Activated CD8-positive, alpha-beta T cell treated with anti-CD3 and anti-CD28 coated beads for 36 hours (primary cell): ENCODE measurements around the gene CLEC2D. TPM values are rescaled to one million over a fixed set of nuclear protein-coding genes. Genes with fewer than 3 reads are reported as not detected.

ENCODE experiments used
- ATAC-seq: fragments of 200-7000 bp; cut with Tn5 transposase; one replicate; pipeline ENCODE4 v1.10.0; 2021; ENCODE audit warnings: mild to moderate bottlenecking, moderate library complexity
- CTCF ChIA-PET: fragments of 350-600 bp; sonication (Branson Sonifier 250); formaldehyde crosslinking; loops from one replicate; lab custom pipeline; 2021; ENCODE audit warnings: antibody characterized with exemption; lab: Charles Lee
- POLR2A ChIA-PET: fragments of 350-600 bp; sonication (Branson Sonifier 250); formaldehyde crosslinking; loops from one replicate; lab custom pipeline; 2021; ENCODE audit warnings: antibody characterized with exemption; lab: Charles Lee
- DNase-seq: peaks from one replicate; pipeline ENCODE4 v3.0.0-alpha.2; 2020
- H3K27ac Mint-ChIP-seq: one replicate; pipeline ENCODE4 v1.8.0; 2021; ENCODE audit warnings: mild to moderate bottlenecking, mixed read lengths
- H3K27me3 Mint-ChIP-seq: one replicate; pipeline ENCODE4 v1.8.0; 2021; ENCODE audit warnings: mixed read lengths
- H3K36me3 Mint-ChIP-seq: one replicate; pipeline ENCODE4 v1.8.0; 2021; ENCODE audit warnings: low read depth, mixed read lengths
- H3K4me1 Mint-ChIP-seq: one replicate; pipeline ENCODE4 v1.8.0; 2021; ENCODE audit warnings: low read depth, mixed read lengths
- H3K4me3 Mint-ChIP-seq: one replicate; pipeline ENCODE4 v1.8.0; 2021; ENCODE audit warnings: mild to moderate bottlenecking, moderate library complexity, mixed read lengths
- H3K9me3 Mint-ChIP-seq: one replicate; pipeline ENCODE4 v1.8.0; 2021; ENCODE audit warnings: mixed read lengths
- intact Hi-C: fragments of 100-400 bp; cut with micrococcal nuclease; formaldehyde crosslinking; loops from one replicate; pipeline ENCODE4 v1.10.0; 2022
- total RNA-seq, 2 experiments: library from RNA; stranded (reverse); gene quantifications; one replicate each; pipeline ENCODE4 v1.2.3, GENCODE V29; 2021
- TF ChIP-seq, protein P1 (sequence below): fragments of 200-600 bp; IDR thresholded peaks from one replicate; pipeline ENCODE4 v1.8.0; 2022; ENCODE audit warnings: antibody characterized with exemption, mild to moderate bottlenecking

The CLEC2D gene
- total RNA-seq, 2 experiments from 2014 or later, result 240 to 259 TPM

DNA sequence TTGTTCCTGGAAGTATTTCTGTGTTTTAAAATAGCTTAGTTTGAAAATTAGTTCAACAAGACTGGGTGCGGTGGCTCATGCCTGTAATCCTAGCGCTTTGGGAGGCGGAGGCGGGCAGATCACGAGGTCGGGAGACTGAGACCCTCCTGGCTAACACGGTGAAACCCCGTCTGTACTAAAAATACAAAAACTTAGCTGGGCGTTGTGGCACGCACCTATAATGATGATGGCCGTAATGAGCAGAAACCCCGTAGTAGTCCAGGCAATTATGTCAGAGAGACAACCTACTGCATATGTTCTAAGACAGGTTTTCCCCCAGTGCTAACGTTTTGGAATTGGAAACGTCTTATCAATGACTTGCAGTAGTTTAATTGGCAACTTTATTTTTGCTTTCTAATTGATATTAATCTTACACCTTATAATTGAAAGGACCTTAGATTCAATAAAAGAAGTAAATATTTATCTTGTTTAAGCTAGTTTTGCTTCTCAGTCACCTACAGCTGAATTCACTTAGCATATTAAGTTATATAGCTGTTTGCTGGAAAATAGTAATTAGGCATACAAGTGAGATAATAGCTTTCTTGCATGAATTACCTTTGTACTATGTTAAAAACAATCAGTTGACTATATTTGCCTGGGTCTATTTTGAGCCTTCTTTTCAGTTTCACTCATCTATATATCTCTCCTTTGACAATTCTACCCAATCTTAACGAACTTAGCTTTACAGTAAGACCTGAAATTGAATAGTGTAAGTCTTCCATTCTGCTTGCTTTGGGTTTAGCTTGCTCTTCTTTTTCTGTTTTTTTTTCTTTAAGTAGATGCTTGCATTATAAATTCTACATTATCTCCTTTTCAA, 47.8 kb downstream of the CLEC2D start:
- Mint-ChIP-seq H3K4me1 (peaks cover 30% of the 10 kb centered on the region), H3K27me3 (no peaks in the 10 kb centered on the region)

DNA sequence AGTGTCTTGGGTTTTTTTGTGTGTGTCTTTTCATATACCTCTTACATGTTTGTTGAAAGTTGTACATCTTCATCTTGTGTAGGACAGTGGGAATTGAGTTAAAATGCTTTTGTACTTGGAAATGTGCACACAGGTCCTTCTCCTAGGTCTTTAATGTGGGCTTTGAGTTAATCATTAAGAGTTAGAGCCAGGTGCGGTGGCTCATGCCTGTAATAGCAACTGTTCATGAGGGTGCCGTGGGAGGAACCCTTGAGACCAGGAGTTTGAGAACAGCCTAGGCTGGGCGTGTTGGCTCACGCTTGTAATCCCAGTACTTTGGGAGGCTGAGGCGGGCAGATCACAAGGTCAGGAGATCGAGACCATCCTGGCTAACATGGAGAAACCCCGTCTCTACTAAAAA, 49.5 kb downstream of the CLEC2D start:
- Mint-ChIP-seq H3K36me3 (peaks cover 8% of the 10 kb centered on the region), H3K9me3 (no peaks in the 10 kb centered on the region), H3K4me3 (no peak overlapping the region), H3K4me1 (peaks cover 39% of the 10 kb centered on the region), H3K27me3 (peaks cover 4% of the 10 kb centered on the region), H3K27ac (no peak overlapping the region)
- intact Hi-C loops, result no loop called here
- CTCF ChIA-PET, result interaction anchor here (0.9 to 7.2 kb wide), 2 partner anchors 11 to 86 kb away, joined by 4 to 67 read pairs; no protein-coding TSS in a partner anchor
- no peak for DNase-seq
- POLR2A ChIA-PET, result no interaction called here
- ATAC-seq, result no peak
- TF ChIP-seq, protein P1, sequence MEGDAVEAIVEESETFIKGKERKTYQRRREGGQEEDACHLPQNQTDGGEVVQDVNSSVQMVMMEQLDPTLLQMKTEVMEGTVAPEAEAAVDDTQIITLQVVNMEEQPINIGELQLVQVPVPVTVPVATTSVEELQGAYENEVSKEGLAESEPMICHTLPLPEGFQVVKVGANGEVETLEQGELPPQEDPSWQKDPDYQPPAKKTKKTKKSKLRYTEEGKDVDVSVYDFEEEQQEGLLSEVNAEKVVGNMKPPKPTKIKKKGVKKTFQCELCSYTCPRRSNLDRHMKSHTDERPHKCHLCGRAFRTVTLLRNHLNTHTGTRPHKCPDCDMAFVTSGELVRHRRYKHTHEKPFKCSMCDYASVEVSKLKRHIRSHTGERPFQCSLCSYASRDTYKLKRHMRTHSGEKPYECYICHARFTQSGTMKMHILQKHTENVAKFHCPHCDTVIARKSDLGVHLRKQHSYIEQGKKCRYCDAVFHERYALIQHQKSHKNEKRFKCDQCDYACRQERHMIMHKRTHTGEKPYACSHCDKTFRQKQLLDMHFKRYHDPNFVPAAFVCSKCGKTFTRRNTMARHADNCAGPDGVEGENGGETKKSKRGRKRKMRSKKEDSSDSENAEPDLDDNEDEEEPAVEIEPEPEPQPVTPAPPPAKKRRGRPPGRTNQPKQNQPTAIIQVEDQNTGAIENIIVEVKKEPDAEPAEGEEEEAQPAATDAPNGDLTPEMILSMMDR, result no peak

More for the DNA sequence above, 47.8 kb downstream of the CLEC2D start:
- peaks cover 5% of the 10 kb centered on the region for H3K36me3 Mint-ChIP-seq
- no peak overlapping the region for H3K4me3 Mint-ChIP-seq
- intact Hi-C loops, result no loop called here
- CTCF ChIA-PET, result interaction anchor here (0.9 to 7.2 kb wide), 6 partner anchors 10 to 83 kb away, joined by 3 to 67 read pairs (median 4); no protein-coding TSS in a partner anchor
- no peaks in the 10 kb centered on the region for H3K9me3 Mint-ChIP-seq
- POLR2A ChIA-PET, result interaction anchor here (0.6 to 1.6 kb wide), 4 partner anchors 8 to 29 kb away, joined by 3 to 6 read pairs (median 3); no protein-coding TSS in a partner anchor
- ATAC-seq (no peak), DNase-seq (no peak)
- no peak overlapping the region for H3K27ac Mint-ChIP-seq
- TF ChIP-seq, protein P1, result no peak

DNA sequence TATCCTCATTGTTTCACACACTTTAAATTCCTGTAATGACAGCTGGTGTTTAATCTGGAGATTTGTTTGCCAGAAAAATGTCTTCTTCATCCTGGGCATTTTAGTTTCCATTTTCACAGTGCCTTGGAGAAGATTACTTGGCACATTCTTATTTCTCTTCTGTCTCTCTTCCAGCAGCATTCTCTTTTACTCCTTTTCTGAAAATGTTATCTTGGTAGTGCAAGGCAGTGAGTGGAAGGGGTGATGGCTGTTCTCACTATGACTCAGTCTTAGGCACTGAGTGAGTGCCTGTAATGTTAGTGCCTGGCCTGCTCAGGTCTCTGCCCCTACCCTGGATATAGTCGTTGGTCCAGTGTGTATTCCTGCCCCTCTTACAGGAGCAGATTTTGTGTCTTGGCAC, 50.3 kb downstream of the CLEC2D start:
- intact Hi-C loops, result no loop called here
- no peak overlapping the region for H3K4me3 Mint-ChIP-seq
- H3K36me3 Mint-ChIP-seq, result peaks cover 8% of the 10 kb centered on the region
- TF ChIP-seq, protein P1, result no peak
- H3K27ac Mint-ChIP-seq, result no peak overlapping the region
- ChIA-PET POLR2A (interaction anchor here (1.4 kb wide), 1 partner anchor 20 kb away, joined by 3 read pairs; no protein-coding TSS in a partner anchor), CTCF (interaction anchor here (7.2 kb wide), 1 partner anchor 12 kb away, joined by 67 read pairs; no protein-coding TSS in a partner anchor)
- peak; percentile 79 for ATAC-seq
- H3K27me3 Mint-ChIP-seq, result peaks cover 4% of the 10 kb centered on the region
- H3K9me3 Mint-ChIP-seq, result no peaks in the 10 kb centered on the region
- peaks cover 39% of the 10 kb centered on the region for H3K4me1 Mint-ChIP-seq
- DNase-seq, result peak; percentile 19

DNA sequence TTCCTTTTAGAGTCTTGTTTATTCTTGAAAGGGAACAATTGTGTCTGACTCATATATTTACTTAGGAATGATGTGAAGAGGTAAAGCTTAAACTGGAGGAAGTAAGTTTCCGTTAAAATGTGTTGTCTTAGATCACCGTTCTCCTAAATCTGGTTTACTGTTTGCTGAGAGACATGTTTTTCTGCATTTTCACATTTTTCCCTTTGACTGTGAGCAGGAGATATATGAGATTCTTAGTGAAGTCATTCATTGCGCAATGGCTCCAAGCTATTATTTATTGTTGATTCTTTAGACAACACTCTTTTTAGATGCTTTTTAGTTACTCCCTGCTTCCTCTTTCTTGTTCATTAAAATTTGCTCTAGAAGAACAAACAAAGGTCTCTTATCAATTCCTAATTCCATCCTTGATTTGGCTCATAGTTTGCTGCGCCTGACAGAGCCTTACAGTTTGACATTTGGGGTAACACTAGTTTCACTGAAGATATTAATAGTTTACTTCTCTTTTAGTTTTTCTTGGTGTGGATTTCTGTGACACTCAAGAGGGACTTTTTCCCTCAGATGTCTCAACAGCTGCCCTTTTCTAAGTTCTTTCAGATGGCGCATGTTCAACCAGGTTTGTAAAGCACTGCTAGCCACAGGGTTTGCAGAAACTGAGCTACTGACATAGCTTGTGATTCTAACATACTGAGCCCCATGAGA, 52.0 kb downstream of the CLEC2D start:
- TF ChIP-seq, protein P1, result no peak
- ATAC-seq (peak; percentile 51), DNase-seq (no peak)
- Mint-ChIP-seq H3K4me1 (peaks cover 34% of the 10 kb centered on the region), H3K9me3 (no peaks in the 10 kb centered on the region), H3K36me3 (peaks cover 6% of the 10 kb centered on the region), H3K27me3 (peaks cover 4% of the 10 kb centered on the region), H3K4me3 (no peak overlapping the region), H3K27ac (no peak overlapping the region)
- intact Hi-C loops, result no loop called here
- ChIA-PET CTCF (interaction anchor here (0.5 to 7.2 kb wide), 7 partner anchors 10 to 1177 kb away, joined by 3 to 67 read pairs (median 3); no protein-coding TSS in a partner anchor), POLR2A (interaction anchor here (0.6 to 2.2 kb wide), 5 partner anchors 13 to 28 kb away, joined by 3 to 12 read pairs (median 3); no protein-coding TSS in a partner anchor)
